HG03159 (cell line): ENCODE results near the gene SRSF9.
"Not testable (repeated sequence)": the region's sequence is repeated elsewhere in the genome, so short reads cannot be mapped to it uniquely, and the experiment has no call there.

Source experiments
- ATAC-seq: cut with Tn5 transposase; IDR thresholded peaks from one replicate; pipeline ENCODE4 v1.9.1; 2021; ENCODE audit warnings: mild to moderate bottlenecking, moderate library complexity; ENCODE audit not compliant: unreplicated experiment

Gene SRSF9, protein sequence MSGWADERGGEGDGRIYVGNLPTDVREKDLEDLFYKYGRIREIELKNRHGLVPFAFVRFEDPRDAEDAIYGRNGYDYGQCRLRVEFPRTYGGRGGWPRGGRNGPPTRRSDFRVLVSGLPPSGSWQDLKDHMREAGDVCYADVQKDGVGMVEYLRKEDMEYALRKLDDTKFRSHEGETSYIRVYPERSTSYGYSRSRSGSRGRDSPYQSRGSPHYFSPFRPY

DNA sequence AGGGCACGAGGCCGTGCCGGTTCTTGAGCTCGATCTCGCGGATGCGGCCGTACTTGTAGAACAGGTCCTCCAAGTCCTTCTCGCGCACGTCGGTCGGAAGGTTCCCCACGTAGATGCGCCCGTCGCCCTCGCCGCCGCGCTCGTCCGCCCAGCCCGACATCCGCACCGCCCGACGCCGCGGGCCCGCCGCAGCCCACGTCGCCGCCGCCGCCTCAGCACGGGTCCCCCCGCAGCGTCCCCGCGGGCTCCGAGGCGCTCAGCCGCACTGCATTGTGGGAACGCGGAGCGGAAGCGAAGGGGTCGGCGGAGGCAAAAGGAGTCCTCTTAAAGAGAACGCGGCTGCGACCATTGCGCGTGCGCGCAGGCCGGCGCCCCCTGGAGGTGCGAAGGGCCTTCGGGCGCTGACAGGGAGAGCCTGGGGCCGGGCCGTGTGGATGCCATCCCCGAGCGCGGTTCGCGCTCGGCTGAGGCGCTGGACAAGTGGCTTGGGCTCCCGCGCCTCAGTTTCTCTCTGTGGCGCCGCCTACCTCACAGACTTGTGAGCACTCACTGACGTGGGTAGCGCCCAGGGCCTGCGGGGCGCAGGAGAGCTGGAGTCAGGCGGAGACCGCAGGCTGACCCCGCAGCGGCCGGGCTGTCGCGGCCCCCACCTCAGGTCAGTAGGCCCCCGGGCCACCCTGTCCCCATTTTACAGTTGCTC, at the start of gene SRSF9:
TSS of gene SRSF9 (minus strand) at position 299 of the 700 bp plus-strand sequence. CDS start at position 160, 139 bp downstream.
- peak; percentile 84 for ATAC-seq

DNA sequence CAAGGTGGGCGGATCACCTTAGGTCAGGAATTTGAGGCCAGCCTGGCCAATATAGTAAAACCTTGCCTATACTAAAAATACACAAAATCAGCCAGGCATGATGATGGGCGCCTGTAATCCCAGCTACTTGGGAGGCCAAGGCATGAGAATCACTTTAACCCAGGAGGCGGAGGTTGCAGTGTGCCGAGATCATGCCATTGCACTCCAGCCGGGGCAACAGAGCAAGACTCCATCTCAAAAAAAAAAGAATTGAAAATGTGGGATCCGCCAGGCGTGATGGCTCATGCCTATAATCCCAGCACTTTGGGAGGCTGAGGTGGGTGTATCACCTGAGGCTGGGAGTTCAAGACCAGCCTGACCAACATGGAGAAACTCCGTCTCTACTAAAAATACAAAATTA, 49.8 kb upstream of the SRSF9 start:
- not testable (repeated sequence) for ATAC-seq

DNA sequence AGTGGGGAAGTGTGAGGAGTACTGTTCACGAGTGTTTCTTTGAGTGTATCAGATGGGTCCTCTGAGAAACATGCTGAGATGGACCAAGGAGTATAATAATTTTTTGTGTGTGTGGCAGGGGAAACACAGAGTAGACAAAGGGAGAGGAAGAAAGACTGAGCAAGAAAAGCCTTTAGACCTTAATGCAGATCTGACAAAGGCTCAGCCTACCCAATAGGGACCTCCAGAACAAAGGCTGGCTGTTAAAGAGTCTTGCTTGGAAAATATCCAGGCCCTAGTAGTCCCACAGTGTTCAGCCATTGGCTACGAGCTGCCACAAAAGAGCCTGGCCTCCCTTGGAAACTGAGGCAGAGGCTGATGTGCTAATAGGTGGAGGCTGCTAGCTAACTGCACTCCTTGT, 45.9 kb upstream of the SRSF9 start:
- no peak for ATAC-seq

DNA sequence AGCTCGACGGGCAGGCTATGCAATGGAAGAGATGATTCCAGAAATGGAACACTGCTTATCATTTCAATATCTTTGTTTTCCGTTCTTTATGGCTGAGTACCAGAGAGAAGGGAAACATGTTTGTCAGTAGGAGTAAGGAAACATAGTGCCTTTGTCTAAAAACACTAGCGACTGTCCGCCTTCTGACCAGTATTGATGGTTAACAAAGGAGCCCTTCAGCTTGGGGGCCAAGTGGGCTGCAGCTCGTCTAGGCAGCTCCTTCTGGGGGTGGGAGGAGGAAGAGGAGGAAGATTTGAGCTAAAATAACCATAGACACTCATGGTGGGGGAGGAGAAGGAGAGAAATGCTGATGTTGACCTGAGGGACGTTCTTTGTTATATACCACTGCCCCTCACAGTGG, 44.5 kb upstream of the SRSF9 start:
- ATAC-seq, result no peak

DNA sequence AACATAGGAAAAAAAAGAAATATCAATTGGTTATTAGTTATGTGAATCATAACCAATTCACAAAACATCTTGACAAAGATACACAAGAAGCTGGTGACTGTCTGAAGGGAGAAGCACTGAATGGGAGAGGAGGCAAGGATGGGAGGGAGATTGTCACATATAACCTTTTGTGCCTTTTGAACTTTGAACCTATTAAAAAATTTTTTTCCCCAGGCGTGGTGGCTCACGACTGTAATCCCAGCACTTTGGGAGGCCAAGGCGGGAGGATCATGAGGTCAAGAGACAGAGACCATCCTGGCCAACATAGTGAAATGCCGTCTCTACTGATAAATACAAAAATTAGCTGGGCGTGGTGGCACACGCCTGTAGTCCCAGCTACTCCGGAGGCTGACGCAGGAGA, 39.0 kb upstream of the SRSF9 start:
- no peak for ATAC-seq

DNA sequence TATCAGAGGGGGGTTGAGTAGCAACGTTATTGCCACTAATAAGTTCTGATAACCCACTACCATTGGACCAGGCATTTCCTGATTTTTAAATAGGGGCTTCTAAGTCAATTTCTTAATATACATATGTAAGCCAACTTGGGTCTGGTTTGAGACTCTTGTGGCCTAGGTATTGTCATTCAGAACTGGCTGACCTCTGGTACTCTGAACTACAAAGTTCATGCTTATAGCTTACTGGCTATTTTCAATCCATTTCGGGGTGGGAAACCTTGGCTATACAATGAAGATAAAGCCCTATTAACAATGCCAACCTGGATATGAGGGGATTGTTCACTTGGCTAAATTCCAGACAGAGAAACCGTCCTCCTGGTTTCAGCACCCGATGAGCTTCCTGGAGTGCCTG, 35.0 kb upstream of the SRSF9 start:
- no peak for ATAC-seq

DNA sequence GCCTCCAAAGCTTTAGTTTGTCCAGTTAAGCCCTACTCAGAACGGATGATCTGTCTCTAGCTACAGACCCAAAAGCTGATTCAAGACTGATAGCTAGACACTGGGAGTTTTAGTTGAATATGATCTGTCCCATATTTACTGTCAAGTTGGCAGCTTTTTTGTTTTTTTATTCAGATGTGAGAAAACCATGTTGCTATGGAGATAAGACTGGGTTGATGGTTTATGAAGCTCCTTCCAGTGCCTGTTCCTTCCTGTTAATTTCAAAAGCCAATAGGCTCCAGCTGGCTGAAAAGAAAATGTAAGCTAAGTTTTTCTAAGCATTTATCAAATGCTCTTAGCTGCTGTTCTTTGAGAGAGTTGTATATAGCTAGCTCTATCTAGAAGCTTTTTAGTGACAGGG, 31.0 kb upstream of the SRSF9 start:
- no peak for ATAC-seq

DNA sequence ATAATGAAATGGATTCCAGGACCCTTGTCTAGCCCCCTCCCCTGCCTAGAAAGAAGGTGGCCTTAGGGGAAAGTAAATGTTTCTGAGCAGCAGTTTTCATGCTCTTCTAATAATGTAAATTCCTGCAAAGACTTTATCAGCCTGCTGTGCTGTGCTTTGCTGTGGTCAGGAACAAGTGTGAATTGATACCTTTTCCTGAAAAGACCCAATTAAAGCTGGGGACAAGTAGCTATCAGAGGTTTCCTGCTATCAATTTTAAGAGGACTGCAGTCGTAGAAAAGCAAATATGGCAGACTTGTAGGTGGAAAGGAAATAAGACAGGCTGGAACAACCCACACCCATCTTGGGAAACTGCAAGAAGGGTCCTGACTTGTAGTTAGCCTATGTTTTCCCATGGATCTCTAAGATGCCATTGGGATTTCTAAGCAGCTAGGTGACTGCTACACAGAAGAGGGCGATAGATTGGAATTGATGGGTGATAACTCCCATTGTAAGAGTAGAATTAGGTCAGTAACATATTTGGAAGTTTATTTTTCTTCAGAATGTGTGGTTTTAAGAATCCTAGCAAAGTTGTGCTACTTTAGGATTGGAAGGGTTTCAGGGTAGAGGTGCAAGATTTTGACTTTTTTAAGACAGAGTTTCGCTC, 29.4 kb upstream of the SRSF9 start:
- ATAC-seq, result no peak

DNA sequence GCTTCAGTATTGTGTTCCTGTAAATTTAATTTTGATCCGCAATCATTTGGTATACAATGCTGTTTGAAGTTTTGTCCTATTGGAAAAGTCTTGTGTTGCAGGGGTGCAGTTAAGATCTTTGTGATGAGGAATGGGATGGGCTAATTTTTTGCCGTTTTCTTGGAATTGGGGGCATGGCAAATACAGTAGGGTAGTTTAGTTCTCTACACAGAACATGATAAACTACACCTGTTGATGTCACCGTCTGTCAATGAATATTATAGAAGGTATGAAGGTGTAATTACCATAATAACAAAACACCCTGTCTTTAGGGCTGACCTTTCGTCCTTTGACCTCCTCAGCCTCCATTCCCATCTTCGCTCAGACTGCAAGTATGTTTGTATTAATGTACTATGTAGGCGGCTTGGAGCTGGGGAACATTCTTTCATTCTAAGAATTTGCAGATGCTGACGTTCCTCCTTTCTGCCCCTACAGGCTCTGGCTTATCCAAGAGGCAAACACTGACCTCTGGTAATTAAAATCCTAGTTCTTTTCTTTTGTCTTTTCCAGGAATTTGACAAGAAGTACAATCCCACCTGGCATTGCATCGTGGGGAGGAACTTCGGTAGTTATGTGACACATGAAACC, 28.1 kb upstream of the SRSF9 start:
- ATAC-seq, result no peak

DNA sequence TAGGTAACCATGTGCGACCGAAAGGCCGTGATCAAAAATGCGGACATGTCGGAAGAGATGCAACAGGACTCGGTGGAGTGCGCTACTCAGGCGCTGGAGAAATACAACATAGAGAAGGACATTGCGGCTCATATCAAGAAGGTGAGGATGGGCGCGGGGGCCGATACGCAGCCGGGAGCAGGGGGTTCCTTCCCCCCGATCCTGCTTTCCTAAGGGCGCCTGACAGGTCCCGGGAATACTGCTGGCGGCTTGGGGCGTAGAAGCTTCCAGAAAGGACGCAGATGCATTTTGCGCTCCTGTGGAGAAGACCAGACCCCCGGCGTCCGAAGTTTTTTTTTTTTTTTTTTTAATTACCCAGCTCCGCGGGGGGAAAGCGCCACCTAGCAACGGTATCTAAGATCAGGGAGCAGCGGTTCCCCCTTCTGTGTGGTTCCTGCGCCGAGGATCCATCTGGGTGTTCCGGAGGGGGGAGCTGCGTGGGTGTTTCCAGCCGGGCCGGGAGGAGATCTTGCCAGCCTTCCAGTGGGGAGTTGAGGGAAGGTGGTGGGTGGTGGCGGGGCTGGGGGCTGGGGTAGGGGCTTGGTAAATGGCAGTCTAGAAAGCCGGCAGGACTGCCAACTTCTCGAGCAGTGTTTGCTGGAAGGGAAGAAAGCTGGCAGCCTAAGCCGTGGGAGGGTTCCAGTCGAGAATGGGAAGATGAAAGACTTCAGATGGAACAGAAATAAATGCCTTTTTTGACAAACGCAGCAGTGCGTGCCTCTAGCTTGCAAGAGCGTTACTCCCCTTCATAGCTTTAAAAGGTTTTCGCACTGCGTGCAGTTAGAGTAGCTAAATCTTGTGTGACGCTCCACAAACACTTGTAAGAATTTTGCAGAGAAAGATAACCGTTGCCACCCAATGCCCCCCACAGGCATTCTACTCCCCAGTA, 27.1 kb upstream of the SRSF9 start:
- no peak for ATAC-seq

DNA sequence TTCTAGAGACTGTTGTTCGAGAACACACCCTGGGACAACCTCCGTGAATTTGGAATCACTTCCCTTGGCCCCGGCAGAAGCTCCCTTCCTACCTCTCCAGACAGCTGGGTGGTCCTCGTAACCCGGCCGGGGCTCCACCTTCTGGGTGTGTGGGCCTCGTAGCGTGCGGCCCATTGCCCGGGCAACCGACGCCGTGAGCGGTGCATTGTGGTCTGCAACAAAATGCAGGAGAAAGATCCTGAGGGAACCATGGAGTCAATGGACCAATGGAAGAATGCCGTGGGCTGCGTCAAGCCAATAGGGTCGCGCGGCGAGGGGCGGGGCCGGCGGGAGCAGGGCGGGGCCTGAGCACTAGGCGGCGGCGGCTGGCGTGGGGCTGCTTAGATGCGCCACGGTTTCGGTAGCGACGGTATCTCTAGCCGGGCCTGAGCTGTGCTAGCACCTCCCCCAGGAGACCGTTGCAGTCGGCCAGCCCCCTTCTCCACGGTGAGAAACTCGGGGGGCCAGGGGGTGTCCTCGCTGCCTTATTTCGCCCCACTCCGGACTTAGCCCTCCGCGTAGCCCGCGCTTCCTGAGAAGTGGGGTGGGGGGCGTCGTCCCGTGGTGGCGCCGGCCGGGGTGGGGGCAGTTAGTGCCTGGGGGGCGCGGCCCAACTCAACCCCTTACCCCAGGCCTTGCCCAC, 26.3 kb upstream of the SRSF9 start, which contains the start of gene DYNLL1:
TSS of gene DYNLL1 (plus strand) at position 383 of the 682 bp plus-strand sequence. CDS start 309 bp downstream, outside the sequence.
- ATAC-seq, result peak; percentile 91

DNA sequence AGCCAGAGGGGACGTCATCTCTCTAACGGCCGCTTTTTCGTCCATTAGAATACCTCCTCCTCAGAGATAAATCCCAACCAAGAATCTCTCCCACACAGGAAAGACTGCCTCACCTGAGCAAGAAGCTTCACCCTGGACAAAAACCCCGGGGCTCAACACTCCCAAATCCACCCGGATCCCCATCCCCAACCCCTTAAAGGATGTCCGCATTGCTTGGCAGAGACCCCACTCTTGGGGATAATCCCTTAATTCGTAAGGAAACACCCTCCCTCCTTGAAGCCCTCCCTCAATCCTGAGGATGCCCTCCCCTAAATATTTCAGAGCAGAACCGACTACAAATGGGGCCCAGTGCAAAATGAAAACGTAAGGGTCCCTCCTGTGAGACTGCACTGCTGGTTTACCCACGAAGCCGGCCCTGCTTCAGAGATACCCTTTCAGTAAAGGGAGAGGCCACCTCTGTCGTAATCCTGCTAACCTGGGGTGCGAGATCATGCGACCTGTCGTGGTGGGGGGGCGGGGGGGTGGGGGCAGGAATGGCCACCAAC, 25.7 kb upstream of the SRSF9 start:
- ATAC-seq, result peak; percentile 11

DNA sequence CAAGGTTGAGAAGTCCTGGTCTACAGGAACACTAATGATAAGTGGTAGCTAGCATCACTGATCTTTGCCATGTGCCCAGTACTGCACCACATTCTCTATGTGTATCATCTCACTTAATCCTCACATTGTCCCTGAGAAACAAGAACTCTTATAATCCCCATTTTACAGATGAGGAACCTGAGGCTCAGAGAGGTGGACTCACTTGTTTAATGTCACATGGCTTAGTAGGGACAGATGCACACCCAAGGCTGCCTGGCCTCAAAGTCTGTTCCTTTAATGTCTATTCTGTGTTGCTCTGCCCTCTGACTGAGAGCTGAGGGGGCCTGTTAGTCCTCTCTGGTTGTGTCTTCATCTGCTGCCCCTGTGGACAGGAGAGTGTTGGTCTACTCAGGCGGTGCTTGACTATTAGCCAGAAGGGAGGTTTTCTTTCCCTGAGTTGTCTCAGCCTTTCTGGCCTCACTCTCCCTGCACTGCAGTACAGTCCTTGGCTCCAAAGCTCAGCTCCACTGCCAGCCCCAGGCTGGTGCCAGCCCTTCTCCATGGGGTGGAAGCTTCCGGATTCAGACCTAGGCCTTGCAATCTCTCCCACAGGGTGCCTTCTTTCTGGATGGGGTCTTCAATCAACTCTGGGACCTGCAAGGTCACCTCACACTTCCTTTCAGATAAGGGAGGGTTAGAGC, 21.4 kb upstream of the SRSF9 start:
- ATAC-seq, result no peak

DNA sequence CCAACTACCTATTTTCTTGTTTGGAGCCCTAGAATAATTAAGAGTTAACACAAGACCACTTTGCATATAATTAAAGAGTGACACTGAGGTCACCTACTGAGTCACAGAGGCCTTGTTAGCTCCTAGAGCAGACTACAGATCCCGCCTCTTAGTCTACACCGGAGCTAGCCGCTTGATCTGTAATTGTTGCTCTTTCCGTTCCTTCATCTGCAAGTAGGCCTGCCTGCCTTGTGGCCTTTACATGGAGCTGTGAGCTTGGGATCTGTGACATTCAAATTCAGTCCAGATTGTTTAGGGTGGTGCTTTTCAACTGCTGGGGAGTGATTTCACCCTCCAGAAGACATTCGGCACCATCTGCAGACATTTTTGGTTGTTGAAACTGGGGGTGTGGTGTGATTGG, 20.8 kb upstream of the SRSF9 start:
- no peak for ATAC-seq

DNA sequence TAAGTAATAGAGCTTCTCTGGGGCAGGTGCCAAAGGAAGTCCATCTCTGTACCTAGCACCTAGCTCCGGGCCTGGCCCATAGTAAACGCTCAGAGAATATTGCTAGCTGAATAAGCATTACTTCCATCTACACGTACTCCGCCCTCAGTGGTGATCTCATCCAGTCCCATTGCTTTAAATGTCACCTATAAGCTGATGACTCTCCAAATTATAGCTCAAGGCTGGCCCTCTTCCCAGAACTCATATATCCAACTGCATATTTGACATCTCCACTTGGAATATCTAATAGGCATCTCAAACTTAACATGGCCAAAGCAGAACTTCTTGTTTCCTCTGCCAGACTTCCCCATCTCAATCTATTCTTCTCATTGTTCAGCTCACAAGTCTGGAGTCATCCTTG, 19.5 kb upstream of the SRSF9 start:
- ATAC-seq, result no peak

DNA sequence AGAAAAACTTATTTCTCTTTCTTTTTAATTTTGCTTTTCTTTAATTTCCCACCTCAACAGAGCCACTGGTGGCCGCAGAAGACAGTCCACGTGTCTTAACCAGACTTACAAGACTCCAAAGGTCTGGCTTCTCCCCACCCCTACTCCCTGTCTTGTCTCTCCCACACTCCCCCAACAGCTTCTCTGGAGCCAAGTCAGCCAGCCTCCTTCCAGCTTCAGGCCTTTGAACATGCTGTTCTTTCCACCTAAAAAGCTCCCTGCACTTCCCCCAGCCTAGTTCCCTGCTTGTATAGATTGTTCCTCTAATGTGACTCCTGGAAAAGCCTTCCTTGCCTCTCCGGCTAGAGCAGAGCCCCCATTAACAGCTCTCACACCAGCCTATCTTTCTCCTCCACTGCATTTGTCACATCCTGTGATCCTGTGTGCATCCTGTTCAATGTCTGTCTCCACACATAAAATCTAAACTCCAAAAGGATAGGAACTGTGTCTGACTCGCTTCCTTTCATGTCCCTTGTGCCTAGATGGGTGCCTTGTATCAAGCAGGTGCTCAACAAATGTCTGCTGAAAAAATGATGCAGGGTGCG, 18.6 kb upstream of the SRSF9 start:
- no peak for ATAC-seq

DNA sequence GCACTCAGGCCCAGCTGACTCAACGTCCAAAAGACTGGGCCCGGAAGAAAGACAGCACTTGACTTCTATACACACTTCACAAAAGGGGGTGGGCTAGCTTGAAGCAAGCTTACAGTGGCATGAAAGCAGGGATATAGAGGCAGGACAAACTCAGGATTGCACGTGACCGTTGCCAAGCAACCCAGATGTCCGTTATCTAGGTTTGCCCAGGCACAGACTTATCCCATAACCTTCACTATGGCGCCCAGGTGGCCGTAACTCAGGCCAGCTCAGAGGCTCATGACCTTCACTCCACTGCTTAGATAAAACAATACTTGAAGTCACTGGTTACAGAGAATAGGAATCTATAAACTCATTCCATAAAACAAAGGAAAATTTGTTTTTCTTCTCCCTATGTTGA, 18.0 kb upstream of the SRSF9 start:
- ATAC-seq, result not testable (repeated sequence)

DNA sequence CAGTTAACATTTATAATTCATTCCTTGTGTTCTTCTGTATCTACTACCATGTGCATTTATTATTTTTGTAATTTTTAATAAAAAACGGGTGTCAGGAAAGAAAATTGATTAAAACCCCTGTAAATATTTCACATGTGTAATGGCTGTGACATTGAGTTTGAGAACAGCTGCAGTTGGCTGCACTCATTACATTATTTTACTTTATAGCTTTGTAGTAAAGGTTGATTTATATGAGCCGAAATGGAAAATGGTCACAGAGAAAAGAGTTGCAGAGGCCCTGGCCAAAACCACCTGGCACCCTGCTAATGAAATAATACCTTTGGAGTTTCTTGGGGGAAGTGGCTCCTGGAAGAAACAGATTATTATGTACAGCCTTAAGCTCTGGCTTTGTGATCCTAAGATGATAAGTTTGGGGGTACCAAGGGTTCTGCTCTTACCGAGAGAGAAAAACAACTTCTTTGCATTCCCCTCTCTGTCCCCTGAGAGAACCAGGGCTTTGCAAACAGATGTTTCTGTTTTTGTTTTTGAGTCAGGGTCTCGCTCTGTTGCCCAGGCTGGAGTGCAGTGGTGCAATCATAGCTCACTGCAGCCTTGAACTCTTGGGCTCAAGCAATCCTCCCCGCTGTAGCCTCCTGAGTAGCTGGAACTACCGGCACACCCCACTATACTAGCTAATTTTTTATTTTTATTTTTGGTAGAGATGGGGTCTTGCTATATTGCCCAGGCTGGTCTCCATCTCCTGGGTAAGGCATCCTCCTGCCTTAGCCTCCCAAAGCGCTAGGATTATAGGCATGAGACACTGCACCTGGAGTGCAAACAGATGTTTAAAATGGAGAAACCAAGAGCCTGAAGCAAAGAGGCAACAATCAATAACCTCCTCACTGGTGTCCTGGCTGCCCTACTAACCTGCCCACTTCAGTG, 16.7 kb upstream of the SRSF9 start:
- no peak for ATAC-seq
